ENCODE measurements around the gene SIGLEC12.

The SIGLEC12 gene

DNA sequence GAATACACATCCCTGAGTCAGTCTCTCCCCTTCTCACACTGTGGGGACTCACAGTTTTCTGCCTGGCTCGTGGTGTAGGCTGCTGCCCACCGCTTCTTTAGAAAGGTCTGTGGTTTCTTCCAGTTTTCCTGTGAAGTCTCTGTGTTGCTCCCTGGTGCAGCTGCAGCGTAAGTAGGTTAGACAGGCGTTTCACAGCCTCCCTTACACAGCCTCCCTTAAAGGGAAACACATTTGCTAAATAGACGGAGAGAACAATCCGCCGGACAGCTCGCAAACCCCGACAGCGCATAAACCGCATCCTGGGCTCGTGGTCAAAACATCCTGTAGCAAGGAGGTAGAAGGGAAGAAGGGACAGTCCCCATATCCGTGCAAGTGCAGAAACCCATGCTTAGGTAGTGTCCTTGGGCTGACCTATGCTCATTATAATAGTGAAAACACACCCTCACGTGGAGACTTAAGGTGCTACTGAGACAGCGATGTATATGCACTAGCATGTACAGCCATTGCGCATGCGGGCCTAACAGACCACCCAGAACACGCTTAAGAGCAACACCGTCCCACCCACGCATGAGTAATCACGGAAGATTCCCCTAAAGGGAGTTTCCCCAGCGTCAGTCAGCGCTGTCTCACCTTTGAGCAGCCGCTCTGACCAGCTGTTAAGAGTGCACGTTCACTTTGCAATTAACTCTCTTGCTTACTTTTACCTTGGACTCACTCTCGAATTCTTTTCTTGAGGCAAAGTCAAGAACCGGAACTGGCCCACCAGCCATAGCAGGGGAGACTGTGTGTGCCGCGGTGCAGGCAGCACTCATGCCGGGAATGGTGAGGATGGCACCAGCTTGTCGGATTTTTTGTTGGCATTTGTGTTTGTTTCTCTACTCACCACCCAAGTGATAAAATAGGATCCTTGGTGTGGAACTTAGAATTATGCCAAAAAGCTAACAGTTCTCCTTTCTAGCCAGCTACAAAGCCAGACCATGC, 59.9 kb downstream of the SIGLEC12 start:
- no peak for TF ChIP-seq CTCF (IDR thresholded peaks at IDR 0.05)

All from LNCAP (cell line).